OCI-LY1 (cell line): ENCODE data around the gene LTN1.

ENCODE experiments used
- H2AFZ ChIP-seq: fragments of 200-600 bp; sonication (generic), shearing (Covaris generic); 2 replicates; pipeline ENCODE4 v1.6.0; 2014; ENCODE audit warnings: antibody characterized with exemption, mild to moderate bottlenecking, low read length
- H3F3A ChIP-seq: fragments of 200-600 bp; sonication (generic), shearing (Covaris generic); 2 replicates; pipeline ENCODE4 v1.6.0; 2014; ENCODE audit warnings: mild to moderate bottlenecking, antibody characterized with exemption, low read length, moderate library complexity; ENCODE audit not compliant: insufficient read depth
- H3K27ac ChIP-seq: fragments of 200-600 bp; sonication (generic); 2 replicates; pipeline ENCODE4 v1.5.1; 2014; ENCODE audit warnings: low read length, mixed run types, mild to moderate bottlenecking, low read depth; ENCODE audit not compliant: poor library complexity, severe bottlenecking
- H3K27me3 ChIP-seq: fragments of 200-600 bp; sonication (generic); 2 replicates; pipeline ENCODE4 v1.6.0; 2014; ENCODE audit warnings: antibody characterized with exemption, mild to moderate bottlenecking, low read length, moderate library complexity; ENCODE audit not compliant: insufficient read depth
- H3K36me3 ChIP-seq: fragments of 200-600 bp; sonication (generic); 2 replicates; pipeline ENCODE4 v1.6.1; 2014; ENCODE audit warnings: mild to moderate bottlenecking, antibody characterized with exemption, low read length, moderate library complexity, mixed read lengths; ENCODE audit not compliant: insufficient read depth
- H3K4me1 ChIP-seq: fragments of 200-600 bp; sonication (generic); 2 replicates; pipeline ENCODE4 v1.5.1; 2014; ENCODE audit warnings: mild to moderate bottlenecking, low read length, moderate library complexity; ENCODE audit not compliant: insufficient read depth, severe bottlenecking
- H3K4me2 ChIP-seq: fragments of 200-600 bp; sonication (generic), shearing (Covaris generic); 2 replicates; pipeline ENCODE4 v1.6.1; 2014; ENCODE audit warnings: low read length
- H3K4me3 ChIP-seq: fragments of 200-600 bp; sonication (generic); 2 replicates; pipeline ENCODE4 v1.5.1; 2014; ENCODE audit warnings: low read length, low read depth, mild to moderate bottlenecking, mixed read lengths; ENCODE audit not compliant: poor library complexity, severe bottlenecking
- H3K79me2 ChIP-seq: fragments of 200-600 bp; shearing (Covaris generic); 2 replicates; pipeline ENCODE4 v1.6.1; 2016; ENCODE audit warnings: mixed run types, low read length, mixed read lengths; ENCODE audit not compliant: insufficient read depth
- H3K9ac ChIP-seq: fragments of 200-600 bp; sonication (generic), shearing (Covaris generic); 2 replicates; pipeline ENCODE4 v1.6.1; 2014; ENCODE audit warnings: mild to moderate bottlenecking, low read length, mixed read lengths
- H3K9me2 ChIP-seq: fragments of 200-600 bp; sonication (generic), shearing (Covaris generic); 2 replicates; pipeline ENCODE4 v1.6.1; 2014; ENCODE audit warnings: low read depth, mild to moderate bottlenecking, low read length, mixed read lengths
- H3K9me3 ChIP-seq: fragments of 200-600 bp; shearing (Covaris generic); 2 replicates; pipeline ENCODE4 v1.6.1; 2014; ENCODE audit warnings: low read length, mixed read lengths
- H4K20me1 ChIP-seq: fragments of 200-600 bp; sonication (generic), shearing (Covaris generic); 2 replicates; pipeline ENCODE4 v1.6.0; 2016; ENCODE audit warnings: mild to moderate bottlenecking, low read length; ENCODE audit not compliant: insufficient read depth
- EZH2 ChIP-seq: fragments of 200-600 bp; sonication (generic), shearing (Covaris generic); IDR thresholded peaks from 2 replicates; pipeline ENCODE4 v1.8.0; 2017; ENCODE audit warnings: borderline replicate concordance, mixed run types, mild to moderate bottlenecking, antibody characterized with exemption, low read length, moderate library complexity, mixed read lengths
- TF ChIP-seq, protein P1 (sequence below): fragments of 200-600 bp; sonication (generic), shearing (Covaris generic); IDR thresholded peaks from 2 replicates; pipeline ENCODE4 v1.5.1; 2017; ENCODE audit warnings: mild to moderate bottlenecking, antibody characterized with exemption, low read length, moderate library complexity, mixed read lengths

LTN1 gene

DNA sequence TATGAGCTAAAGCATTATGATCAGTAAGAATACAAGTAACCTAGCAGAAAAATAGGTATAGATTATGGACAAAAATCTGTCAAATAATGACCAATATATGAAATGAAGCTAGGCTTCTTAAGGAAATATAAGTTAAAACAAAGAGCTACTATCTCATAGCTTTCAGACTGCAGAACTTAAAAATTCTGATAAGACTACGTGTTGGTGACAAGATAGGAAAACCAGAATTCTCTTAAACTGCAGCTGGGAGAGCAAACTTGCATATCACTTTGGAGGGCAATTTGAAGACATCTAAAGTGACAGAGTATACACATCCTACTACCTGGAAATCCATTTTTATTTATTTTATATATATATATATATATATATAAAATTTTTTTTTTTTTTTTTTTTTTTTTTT is 65.5 kb downstream of the LTN1 start:
- Histone ChIP-seq H3K4me3 (no peak overlapping the region), H3K4me2 (no peak overlapping the region)
- TF ChIP-seq, protein P1, sequence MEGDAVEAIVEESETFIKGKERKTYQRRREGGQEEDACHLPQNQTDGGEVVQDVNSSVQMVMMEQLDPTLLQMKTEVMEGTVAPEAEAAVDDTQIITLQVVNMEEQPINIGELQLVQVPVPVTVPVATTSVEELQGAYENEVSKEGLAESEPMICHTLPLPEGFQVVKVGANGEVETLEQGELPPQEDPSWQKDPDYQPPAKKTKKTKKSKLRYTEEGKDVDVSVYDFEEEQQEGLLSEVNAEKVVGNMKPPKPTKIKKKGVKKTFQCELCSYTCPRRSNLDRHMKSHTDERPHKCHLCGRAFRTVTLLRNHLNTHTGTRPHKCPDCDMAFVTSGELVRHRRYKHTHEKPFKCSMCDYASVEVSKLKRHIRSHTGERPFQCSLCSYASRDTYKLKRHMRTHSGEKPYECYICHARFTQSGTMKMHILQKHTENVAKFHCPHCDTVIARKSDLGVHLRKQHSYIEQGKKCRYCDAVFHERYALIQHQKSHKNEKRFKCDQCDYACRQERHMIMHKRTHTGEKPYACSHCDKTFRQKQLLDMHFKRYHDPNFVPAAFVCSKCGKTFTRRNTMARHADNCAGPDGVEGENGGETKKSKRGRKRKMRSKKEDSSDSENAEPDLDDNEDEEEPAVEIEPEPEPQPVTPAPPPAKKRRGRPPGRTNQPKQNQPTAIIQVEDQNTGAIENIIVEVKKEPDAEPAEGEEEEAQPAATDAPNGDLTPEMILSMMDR = no peak
- no peak for TF ChIP-seq EZH2

DNA sequence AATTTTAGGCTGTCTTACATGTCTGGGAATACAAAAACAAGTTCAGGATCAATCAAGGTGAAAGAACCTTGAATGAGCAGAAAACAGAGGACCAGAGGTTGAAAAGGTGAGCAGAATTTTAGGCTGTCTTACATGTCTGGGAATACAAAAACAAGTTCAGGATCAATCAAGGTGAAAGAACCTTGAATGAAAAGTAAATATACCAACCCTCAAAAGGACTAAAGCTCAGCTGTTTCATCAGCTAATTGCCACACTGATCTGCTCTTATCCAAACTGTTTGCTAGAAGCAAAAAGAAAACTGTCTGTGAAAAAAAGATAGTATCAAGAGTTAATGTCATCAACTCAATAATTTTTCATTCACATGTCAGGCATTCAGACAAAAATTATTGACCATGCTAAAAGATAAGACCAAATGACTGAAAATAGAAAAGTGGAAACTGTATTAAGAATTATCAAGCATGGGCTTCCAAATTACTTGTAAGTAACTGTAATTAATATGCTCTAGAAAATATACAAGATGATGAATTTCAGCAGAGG is 69.2 kb downstream of the LTN1 start:
- Histone ChIP-seq H4K20me1 (no peaks in the 10 kb centered on the region), H3K36me3 (peaks cover 3% of the 10 kb centered on the region; the same call in 1 of the 2 replicates), H3K79me2 (no peaks in the 10 kb centered on the region), H3K9me3 (no peaks in the 10 kb centered on the region), H3F3A (no peaks in the 10 kb centered on the region), H3K9me2 (no peaks in the 10 kb centered on the region), H3K27ac (no peak overlapping the region), H3K4me3 (no peak overlapping the region), H3K4me1 (no peaks in the 10 kb centered on the region), H2AFZ (no peak overlapping the region), H3K9ac (no peak overlapping the region), H3K27me3 (no peaks in the 10 kb centered on the region), H3K4me2 (no peak overlapping the region)
- TF ChIP-seq EZH2 = no peak
- TF ChIP-seq, protein P1 = no peak

More for the DNA sequence above, 65.5 kb downstream of the LTN1 start:
- Histone ChIP-seq H3K36me3 (peaks cover 15% of the 10 kb centered on the region), H2AFZ (no peak overlapping the region), H3F3A (no peaks in the 10 kb centered on the region), H4K20me1 (no peaks in the 10 kb centered on the region), H3K79me2 (no peaks in the 10 kb centered on the region), H3K9ac (no peak overlapping the region), H3K27ac (no peak overlapping the region), H3K9me2 (no peaks in the 10 kb centered on the region), H3K9me3 (no peaks in the 10 kb centered on the region), H3K4me1 (no peaks in the 10 kb centered on the region), H3K27me3 (no peaks in the 10 kb centered on the region)

DNA sequence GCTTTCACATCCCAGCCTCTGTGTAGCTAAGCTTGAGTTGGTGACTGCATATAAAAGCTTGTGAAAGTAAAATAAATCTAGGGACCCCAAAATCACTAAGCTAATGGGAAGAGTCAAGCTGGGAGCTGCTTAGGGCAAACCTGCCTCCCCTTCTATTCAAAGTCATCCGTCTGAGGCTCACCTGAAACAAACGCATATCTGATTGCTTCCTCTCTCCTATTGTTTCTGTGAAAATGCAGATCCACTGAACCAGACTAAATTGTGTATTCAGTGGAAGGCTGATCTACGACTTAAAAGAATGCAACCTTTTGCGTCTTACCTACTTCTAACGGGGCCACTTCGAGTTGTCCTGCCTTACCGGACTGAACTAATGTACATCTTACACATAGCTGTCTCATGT is 70.3 kb downstream of the LTN1 start:
- no peaks in the 10 kb centered on the region for H3K4me1 ChIP-seq
- H3K9ac ChIP-seq = no peak overlapping the region
- no peaks in the 10 kb centered on the region for H3K9me3 ChIP-seq
- no peak overlapping the region for H2AFZ ChIP-seq
- no peak overlapping the region for H3K27ac ChIP-seq
- peaks cover 3% of the 10 kb centered on the region; the same call in 1 of the 2 replicates for H3K36me3 ChIP-seq
- H3K4me2 ChIP-seq = no peak overlapping the region
- H3K4me3 ChIP-seq = no peak overlapping the region
- TF ChIP-seq, protein P1 = no peak
- TF ChIP-seq EZH2 = no peak
- no peaks in the 10 kb centered on the region for H3K27me3 ChIP-seq
- no peaks in the 10 kb centered on the region for H4K20me1 ChIP-seq
- H3F3A ChIP-seq = no peaks in the 10 kb centered on the region
- H3K9me2 ChIP-seq = no peaks in the 10 kb centered on the region
- no peaks in the 10 kb centered on the region for H3K79me2 ChIP-seq
